Measurements from ENCODE around the gene SAT1. TPM values are rescaled to one million over a fixed set of nuclear protein-coding genes. Genes with fewer than 3 reads are reported as not detected.

SAT1 gene
- total RNA-seq, 1 donor from 2014 or later: 227 TPM

GRCh38 chrX:23773601-23774175, 9.3 kb upstream of the SAT1 start:
- ATAC-seq: peak; percentile 34
- no peak for DNase-seq (ENCODE audit: low spot score)

- ATAC-seq (no peak), DNase-seq (ENCODE audit: low spot score) (no peak)
Observed at GRCh38 chrX:23776363-23776762, 6.6 kb upstream of the SAT1 start.

DNA sequence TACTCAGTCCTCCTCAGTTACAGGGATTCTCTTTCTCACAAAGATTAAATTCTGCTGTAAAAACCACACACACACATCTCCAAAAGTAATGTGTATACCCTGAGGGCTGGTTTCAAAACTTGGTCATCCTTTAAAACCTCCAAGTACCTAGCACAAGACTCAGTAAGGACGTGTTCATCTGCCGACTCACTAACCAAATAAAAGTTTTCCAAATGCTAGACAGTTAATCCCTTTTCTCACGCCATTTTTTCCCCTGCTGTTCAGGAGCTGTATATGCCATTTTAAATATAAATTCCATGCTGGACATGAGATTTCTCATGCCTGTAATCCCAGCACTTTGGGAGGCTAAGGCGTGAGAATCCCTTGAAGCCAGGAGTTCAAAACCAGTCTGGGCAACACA, 3.9 kb upstream of the SAT1 start:
- ATAC-seq (no peak), DNase-seq (ENCODE audit: low spot score) (no peak)

GRCh38 chrX:23782455-23782854, 518 bp upstream of the SAT1 start:
- no peak for ATAC-seq
- DNase-seq (ENCODE audit: low spot score): no peak

- peak; percentile 7 for ATAC-seq
- no peak for DNase-seq (ENCODE audit: low spot score)
Observed at GRCh38 chrX:23783589-23784469, 856 bp downstream of the SAT1 start.

DNA sequence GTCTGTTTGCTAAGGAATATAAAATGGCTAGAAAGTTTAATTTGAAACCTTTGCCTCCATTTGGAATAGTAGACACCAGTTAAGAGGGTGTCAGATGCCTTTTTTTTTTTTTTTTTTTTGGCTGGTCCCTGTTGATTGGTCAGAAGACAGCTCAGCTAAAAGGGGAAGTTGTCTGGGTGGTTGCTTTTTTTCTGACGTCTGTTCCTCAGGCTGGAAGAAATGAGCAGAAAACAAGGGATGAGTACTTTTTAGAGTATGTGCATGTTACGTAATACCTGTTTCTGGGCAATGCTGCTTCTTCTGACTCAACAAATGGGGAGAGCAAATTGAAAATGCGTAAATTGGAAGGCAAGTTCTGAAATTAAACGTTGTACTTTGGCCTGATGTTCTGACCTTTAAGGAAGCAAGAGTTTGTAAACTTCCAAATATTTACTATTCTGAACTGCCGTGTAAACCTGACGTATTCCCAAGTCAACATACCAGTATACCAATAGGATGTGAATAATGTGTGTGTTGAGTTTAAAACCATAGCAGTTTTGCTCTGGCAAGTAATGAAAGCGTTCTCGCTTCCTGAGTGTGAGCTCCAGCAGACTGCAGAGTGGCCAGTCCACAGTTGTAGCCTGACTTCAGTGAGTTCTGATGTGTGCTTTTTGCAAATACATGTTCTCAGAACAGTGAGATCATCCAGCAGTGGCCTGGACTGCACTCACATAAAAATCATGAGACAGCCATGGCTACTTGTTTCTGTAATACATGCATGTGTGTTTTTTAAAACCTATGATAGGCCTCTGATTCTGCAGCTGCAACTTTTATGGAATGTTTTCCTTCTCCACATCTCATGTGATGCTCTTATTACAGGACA, 1.7 kb downstream of the SAT1 start:
- ATAC-seq: peak; percentile 26
- no peak for DNase-seq (ENCODE audit: low spot score)

GRCh38 chrX:23785580-23785979, 2.6 kb downstream of the SAT1 start:
- ATAC-seq (no peak), DNase-seq (ENCODE audit: low spot score) (no peak)

DNA sequence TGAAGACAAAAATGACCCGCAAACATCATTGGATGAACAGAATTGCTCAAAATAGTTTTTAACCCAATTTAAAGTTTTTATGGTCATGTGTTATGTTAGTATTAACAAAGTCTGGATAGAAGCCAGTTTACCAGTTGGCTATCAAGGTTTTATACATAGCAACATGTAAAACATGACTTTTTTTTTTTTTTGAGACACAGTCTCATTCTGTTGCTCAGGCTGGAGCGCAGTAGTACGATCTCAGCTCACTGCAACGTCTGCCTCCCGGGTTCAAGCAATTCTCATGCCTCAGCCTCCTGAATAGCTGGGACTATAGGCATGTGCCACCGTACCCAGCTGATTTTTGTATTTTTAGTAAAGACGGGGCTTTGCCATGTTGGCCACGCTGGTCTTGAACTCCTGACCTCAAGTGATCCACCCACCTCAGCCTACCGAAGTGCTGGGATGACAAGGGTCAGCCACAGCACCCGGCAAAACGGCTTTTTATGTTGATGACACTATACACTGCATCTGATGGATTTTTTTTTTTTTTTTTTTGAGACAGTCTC, 3.4 kb downstream of the SAT1 start:
- no peak for DNase-seq (ENCODE audit: low spot score)
- no peak for ATAC-seq

DNA sequence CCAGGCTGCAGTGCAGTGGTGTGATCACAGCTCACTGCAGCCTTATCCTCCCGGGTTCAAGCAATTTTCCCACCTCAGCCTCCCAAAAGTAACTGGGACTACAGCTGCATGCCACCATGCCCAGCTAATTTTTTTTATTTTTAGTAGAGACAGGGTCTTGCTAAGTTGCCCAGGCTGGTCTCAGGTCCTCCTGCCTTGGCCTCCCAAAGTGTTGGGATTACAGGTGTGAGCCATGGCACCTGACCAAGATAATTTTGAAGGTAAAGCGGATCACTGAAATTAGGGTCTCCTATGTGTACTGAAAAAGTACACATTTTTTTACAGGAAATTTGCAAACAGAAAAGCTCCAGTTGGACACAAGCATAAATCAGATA, 4.8 kb downstream of the SAT1 start:
- ATAC-seq (no peak), DNase-seq (ENCODE audit: low spot score) (no peak)

- ATAC-seq (no peak), DNase-seq (ENCODE audit: low spot score) (no peak)
Observed at GRCh38 chrX:23788521-23788920, 5.5 kb downstream of the SAT1 start.

GRCh38 chrX:23788946-23789345, 6.0 kb downstream of the SAT1 start:
- DNase-seq (ENCODE audit: low spot score) (no peak), ATAC-seq (no peak)

DNA sequence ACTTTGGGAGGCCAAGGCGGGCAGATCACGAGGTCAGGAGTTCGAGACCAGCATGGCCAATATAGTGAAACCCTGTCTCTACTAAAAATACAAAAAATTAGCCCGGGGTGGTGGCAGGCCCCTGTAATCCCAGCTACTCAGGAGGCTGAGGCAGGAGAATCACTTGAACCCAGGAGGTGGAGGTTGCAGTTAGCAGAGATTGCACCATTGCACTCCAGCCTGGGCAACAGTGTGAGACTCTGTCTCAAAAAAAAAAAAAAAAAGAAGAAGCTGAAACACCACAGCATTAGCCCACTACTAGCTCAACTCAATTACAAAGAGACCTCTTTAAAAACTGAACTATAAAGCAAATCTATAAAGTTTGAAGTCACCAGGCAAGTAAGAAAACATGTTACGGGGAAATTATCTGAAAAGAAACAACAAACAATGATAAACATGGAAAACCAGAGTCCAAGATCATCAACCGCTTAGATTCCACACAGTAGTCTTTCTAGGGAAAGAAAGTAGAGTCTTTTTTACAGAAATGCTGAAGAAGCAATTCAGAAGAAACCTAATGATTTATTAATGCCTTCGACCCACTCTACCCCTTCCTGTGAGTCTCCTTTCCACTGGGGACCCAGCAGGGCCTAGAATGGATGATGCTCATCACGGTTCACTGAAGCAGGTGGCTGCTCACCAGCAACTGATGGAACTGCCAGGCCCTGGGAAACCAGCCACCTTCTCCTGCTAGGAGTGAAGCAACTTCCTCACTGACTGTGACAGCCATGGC, 6.6 kb downstream of the SAT1 start:
- DNase-seq (ENCODE audit: low spot score): no peak
- peak; percentile 63 for ATAC-seq

DNA sequence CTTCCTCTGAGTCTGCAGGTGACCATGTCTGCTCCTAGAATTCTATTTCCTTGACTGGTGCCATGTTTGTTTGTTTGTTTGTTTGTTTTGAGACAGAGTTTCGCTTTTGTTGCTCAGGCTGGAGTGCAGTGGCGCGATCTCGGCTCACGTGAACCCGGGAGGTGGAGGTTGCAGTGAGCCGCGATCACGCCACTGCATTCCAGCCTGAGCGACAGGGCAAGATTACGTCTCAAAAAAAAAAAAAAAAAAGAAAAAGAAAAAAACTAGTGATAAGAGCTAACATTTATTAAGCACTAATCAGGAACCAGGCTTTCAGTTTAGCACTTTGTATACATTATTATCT, 7.2 kb downstream of the SAT1 start:
- ATAC-seq (no peak), DNase-seq (ENCODE audit: low spot score) (no peak)

GRCh38 chrX:23792861-23793553, 10.0 kb downstream of the SAT1 start:
- no peak for ATAC-seq
- no peak for DNase-seq (ENCODE audit: low spot score)

DNA sequence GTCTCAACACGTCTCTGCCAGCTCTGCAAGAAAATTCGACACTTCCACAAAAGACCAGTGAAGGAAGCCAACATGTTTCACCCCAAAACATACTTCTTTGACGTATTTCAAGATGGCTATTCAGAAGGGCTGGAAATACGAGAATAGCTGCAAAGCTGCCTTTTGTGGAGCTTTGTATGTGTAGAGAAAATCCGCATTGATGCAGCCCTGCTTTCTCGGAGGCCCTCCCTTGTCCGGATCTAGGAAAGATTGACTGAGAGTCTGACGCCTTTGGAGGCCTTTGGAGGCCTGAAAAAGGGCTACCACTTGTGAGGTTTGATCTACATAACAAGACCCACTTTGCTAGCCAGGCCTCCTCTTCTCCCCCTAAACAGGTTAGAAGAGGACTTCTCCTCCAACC, 12.2 kb downstream of the SAT1 start:
- no peak for ATAC-seq

GRCh38 chrX:23797371-23798128, 14.6 kb downstream of the SAT1 start:
- DNase-seq (ENCODE audit: low spot score) (no peak), ATAC-seq (no peak)

More for the DNA sequence above, 12.2 kb downstream of the SAT1 start:
- DNase-seq (ENCODE audit: low spot score): no peak

GRCh38 chrX:23799469-23800065, 16.6 kb downstream of the SAT1 start:
- ATAC-seq: no peak

DNA sequence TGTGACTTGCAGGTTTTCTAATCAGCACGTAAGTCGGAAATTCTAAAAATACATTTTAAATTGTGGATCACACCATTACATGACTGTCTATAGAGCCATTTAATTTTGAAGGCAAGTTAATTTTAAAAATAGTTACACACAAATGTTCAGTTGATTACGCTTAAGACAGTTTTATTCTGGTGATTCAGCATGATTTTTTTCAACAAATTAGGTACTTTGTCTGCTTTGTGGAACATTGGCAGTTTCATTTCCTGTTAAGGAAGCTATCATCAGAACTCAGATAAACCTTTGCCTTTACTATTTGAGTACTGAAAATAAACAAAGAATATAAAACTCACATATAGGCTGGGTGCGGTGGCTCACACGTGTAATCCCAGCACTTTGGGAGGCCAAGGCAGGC, 19.5 kb downstream of the SAT1 start:
- DNase-seq (ENCODE audit: low spot score): no peak
- ATAC-seq: no peak

More at GRCh38 chrX:23799469-23800065, 16.6 kb downstream of the SAT1 start:
- no peak for DNase-seq (ENCODE audit: low spot score)

- peak; percentile 54 for DNase-seq (ENCODE audit: low spot score)
- ATAC-seq: peak; percentile 86
Observed at GRCh38 chrX:23803931-23804381, 21.0 kb downstream of the SAT1 start.
